ENCODE measurements around the gene CHRND.

The CHRND gene

GRCh38 chr2:232511336-232511890, 14.5 kb upstream of the CHRND start:
- Mint-ChIP-seq H3K27ac (no peak overlapping the region), H3K27me3 (peaks cover 30% of the 10 kb centered on the region), H3K4me1 (no peaks in the 10 kb centered on the region), H3K9me3 (peaks cover 3% of the 10 kb centered on the region), H3K36me3 (no peaks in the 10 kb centered on the region), H3K4me3 (no peak overlapping the region)
- ATAC-seq = no peak

- Mint-ChIP-seq H3K9me3 (peaks cover 3% of the 10 kb centered on the region), H3K27ac (no peak overlapping the region), H3K4me3 (no peak overlapping the region), H3K27me3 (peaks cover 37% of the 10 kb centered on the region), H3K4me1 (no peaks in the 10 kb centered on the region), H3K36me3 (no peaks in the 10 kb centered on the region)
- ATAC-seq = no peak
Observed at GRCh38 chr2:232512602-232513001, 13.4 kb upstream of the CHRND start.

GRCh38 chr2:232513353-232513752, 12.6 kb upstream of the CHRND start:
- no peaks in the 10 kb centered on the region for H3K36me3 Mint-ChIP-seq
- no peak for ATAC-seq
- peaks cover 3% of the 10 kb centered on the region for H3K9me3 Mint-ChIP-seq
- no peaks in the 10 kb centered on the region for H3K4me1 Mint-ChIP-seq
- no peak overlapping the region for H3K27ac Mint-ChIP-seq
- peaks cover 43% of the 10 kb centered on the region for H3K27me3 Mint-ChIP-seq
- H3K4me3 Mint-ChIP-seq = no peak overlapping the region

GRCh38 chr2:232515639-232516038, 10.3 kb upstream of the CHRND start:
- no peaks in the 10 kb centered on the region for H3K36me3 Mint-ChIP-seq
- no peak for ATAC-seq
- peaks cover 66% of the 10 kb centered on the region for H3K27me3 Mint-ChIP-seq
- no peak overlapping the region for H3K4me3 Mint-ChIP-seq
- H3K4me1 Mint-ChIP-seq = no peaks in the 10 kb centered on the region
- H3K27ac Mint-ChIP-seq = no peak overlapping the region
- no peaks in the 10 kb centered on the region for H3K9me3 Mint-ChIP-seq

- Mint-ChIP-seq H3K9me3 (no peaks in the 10 kb centered on the region), H3K4me3 (no peak overlapping the region), H3K4me1 (peaks cover 4% of the 10 kb centered on the region), H3K27ac (no peak overlapping the region), H3K27me3 (peaks cover 75% of the 10 kb centered on the region), H3K36me3 (no peaks in the 10 kb centered on the region)
- ATAC-seq = no peak
Observed at GRCh38 chr2:232516551-232516950, 9.4 kb upstream of the CHRND start.

GRCh38 chr2:232518844-232519243, 7.1 kb upstream of the CHRND start:
- ATAC-seq = no peak
- H3K27me3 Mint-ChIP-seq = peaks cover 73% of the 10 kb centered on the region
- H3K36me3 Mint-ChIP-seq = no peaks in the 10 kb centered on the region

GRCh38 chr2:232519581-232520438, 6.2 kb upstream of the CHRND start, which contains the start of gene PRSS56:
TSS of gene PRSS56 (plus strand) at chr2:232520388. CDS start at chr2:232520599, 211 bp downstream.
- no peak for ATAC-seq
- Mint-ChIP-seq H3K27me3 (peaks cover 73% of the 10 kb centered on the region), H3K4me1 (peaks cover 26% of the 10 kb centered on the region)

More at GRCh38 chr2:232518844-232519243, 7.1 kb upstream of the CHRND start:
- peaks cover 18% of the 10 kb centered on the region for H3K4me1 Mint-ChIP-seq
- H3K27ac Mint-ChIP-seq = no peak overlapping the region
- no peak overlapping the region for H3K4me3 Mint-ChIP-seq
- no peaks in the 10 kb centered on the region for H3K9me3 Mint-ChIP-seq

GRCh38 chr2:232520489-232520888, 5.5 kb upstream of the CHRND start:
- Mint-ChIP-seq H3K4me3 (no peak overlapping the region), H3K4me1 (peaks cover 26% of the 10 kb centered on the region), H3K9me3 (no peaks in the 10 kb centered on the region), H3K36me3 (no peaks in the 10 kb centered on the region), H3K27ac (no peak overlapping the region), H3K27me3 (peaks cover 75% of the 10 kb centered on the region)
- ATAC-seq = no peak

More at GRCh38 chr2:232519581-232520438, 6.2 kb upstream of the CHRND start, which contains the start of gene PRSS56:
- no peak within 1 kb of the TSS for H3K27ac Mint-ChIP-seq
- H3K4me3 Mint-ChIP-seq = no peak within 1 kb of the TSS
- H3K9me3 Mint-ChIP-seq = no peaks in the 10 kb centered on the region
- no peaks in the 10 kb centered on the region for H3K36me3 Mint-ChIP-seq

- H3K27me3 Mint-ChIP-seq = peaks cover 79% of the 10 kb centered on the region
- ATAC-seq = no peak
- peaks cover 26% of the 10 kb centered on the region for H3K4me1 Mint-ChIP-seq
- H3K4me3 Mint-ChIP-seq = no peak overlapping the region
- no peaks in the 10 kb centered on the region for H3K9me3 Mint-ChIP-seq
- no peak overlapping the region for H3K27ac Mint-ChIP-seq
- H3K36me3 Mint-ChIP-seq = no peaks in the 10 kb centered on the region
Observed at GRCh38 chr2:232521098-232521497, 4.9 kb upstream of the CHRND start.

- ATAC-seq = peak; percentile 62
- Mint-ChIP-seq H3K9me3 (no peaks in the 10 kb centered on the region), H3K36me3 (no peaks in the 10 kb centered on the region), H3K27me3 (peaks cover 84% of the 10 kb centered on the region), H3K4me1 (peaks cover 26% of the 10 kb centered on the region), H3K4me3 (no peak overlapping the region), H3K27ac (no peak overlapping the region)
Observed at GRCh38 chr2:232521959-232522622, 3.9 kb upstream of the CHRND start.

GRCh38 chr2:232522623-232523401, 3.1 kb upstream of the CHRND start:
- no peak for ATAC-seq
- Mint-ChIP-seq H3K27ac (no peak overlapping the region), H3K9me3 (no peaks in the 10 kb centered on the region), H3K4me3 (peak overlapping the region; percentile 23), H3K36me3 (no peaks in the 10 kb centered on the region), H3K4me1 (peaks cover 26% of the 10 kb centered on the region), H3K27me3 (peaks cover 86% of the 10 kb centered on the region)

- H3K4me3 Mint-ChIP-seq = peak overlapping the region; percentile 23
- no peak overlapping the region for H3K27ac Mint-ChIP-seq
- H3K27me3 Mint-ChIP-seq = peaks cover 86% of the 10 kb centered on the region
- no peak for ATAC-seq
- peaks cover 26% of the 10 kb centered on the region for H3K4me1 Mint-ChIP-seq
- no peaks in the 10 kb centered on the region for H3K9me3 Mint-ChIP-seq
- no peaks in the 10 kb centered on the region for H3K36me3 Mint-ChIP-seq
Observed at GRCh38 chr2:232523402-232523681, 2.6 kb upstream of the CHRND start.

GRCh38 chr2:232523682-232524597, 2.0 kb upstream of the CHRND start:
- Mint-ChIP-seq H3K4me1 (peaks cover 26% of the 10 kb centered on the region), H3K36me3 (no peaks in the 10 kb centered on the region), H3K27me3 (peaks cover 86% of the 10 kb centered on the region), H3K27ac (no peak overlapping the region), H3K9me3 (no peaks in the 10 kb centered on the region), H3K4me3 (peak overlapping the region; percentile 51)
- ATAC-seq = no peak

GRCh38 chr2:232524771-232525170, 1.2 kb upstream of the CHRND start:
- Mint-ChIP-seq H3K27me3 (peaks cover 87% of the 10 kb centered on the region), H3K4me3 (no peak overlapping the region)

More at GRCh38 chr2:232524771-232525170, 1.2 kb upstream of the CHRND start:
- Mint-ChIP-seq H3K4me1 (peaks cover 26% of the 10 kb centered on the region), H3K36me3 (no peaks in the 10 kb centered on the region), H3K9me3 (no peaks in the 10 kb centered on the region), H3K27ac (no peak overlapping the region)
- ATAC-seq = no peak

Data from stimulated activated memory B cell treated with anti-CD40 and anti-IgM and Interleukin-4, amounts not matched to agents 10 μg/mL and 1 μg/mL and 100 μg/mL, for 72 hours (primary cell).